Astrocyte (in vitro differentiated cells and primary cell): ENCODE data around the gene PDGFRB. TPM values are rescaled to one million over a fixed set of nuclear protein-coding genes. Genes with fewer than 3 reads are reported as not detected.

Experiments
- DNase-seq: peaks from one replicate; pipeline ENCODE4 v3.0.0-alpha.2; 2010; ENCODE audit warnings: low read depth
- FAIRE-seq: peaks from 2 replicates; lab custom pipeline; 2011; peaks lifted over from hg19 to GRCh38; lab: Jason Lieb, UNC
- H2AFZ ChIP-seq: 2 replicates; pipeline ENCODE4 v1.6.0; 2012; ENCODE audit warnings: low read depth, low read length, inconsistent platforms
- H3K27ac ChIP-seq: 2 replicates; pipeline ENCODE4 v1.5.1; 2011; ENCODE audit warnings: low read depth, low read length, inconsistent platforms
- H3K27me3 ChIP-seq: 2 replicates; pipeline ENCODE4 v1.6.0; 2011; ENCODE audit warnings: low read length, inconsistent platforms; ENCODE audit not compliant: insufficient read depth
- H3K36me3 ChIP-seq: 2 replicates; pipeline ENCODE4 v1.5.1; 2011; ENCODE audit warnings: low read length, inconsistent platforms; ENCODE audit not compliant: insufficient read depth
- H3K4me1 ChIP-seq: 2 replicates; pipeline ENCODE4 v1.5.1; 2011; ENCODE audit warnings: low read length, inconsistent platforms; ENCODE audit not compliant: insufficient read depth
- H3K4me2 ChIP-seq: 2 replicates; pipeline ENCODE4 v1.6.0; 2012; ENCODE audit warnings: low read length, inconsistent platforms
- H3K4me3 ChIP-seq: 2 replicates; pipeline ENCODE4 v1.5.1; 2011; ENCODE audit warnings: low read depth, mild to moderate bottlenecking, low read length, inconsistent platforms; ENCODE audit not compliant: insufficient read depth
- H3K79me2 ChIP-seq: 2 replicates; pipeline ENCODE4 v1.6.0; 2012; ENCODE audit warnings: mild to moderate bottlenecking, low read length, inconsistent platforms; ENCODE audit not compliant: insufficient read depth
- H3K9ac ChIP-seq: 2 replicates; pipeline ENCODE4 v1.6.0; 2012; ENCODE audit warnings: mild to moderate bottlenecking, low read length, inconsistent platforms
- H3K9me3 ChIP-seq: 2 replicates; pipeline ENCODE4 v1.5.1; 2012; ENCODE audit warnings: low read depth, mild to moderate bottlenecking, low read length, inconsistent platforms; ENCODE audit not compliant: insufficient read depth
- H4K20me1 ChIP-seq: 2 replicates; pipeline ENCODE4 v1.6.0; 2012; ENCODE audit warnings: low read length, inconsistent platforms; ENCODE audit not compliant: insufficient read depth
- H3K27ac Mint-ChIP-seq: one replicate; pipeline ENCODE4 v1.8.0; 2021; ENCODE audit warnings: mild to moderate bottlenecking, mixed read lengths; ENCODE audit not compliant: unreplicated experiment
- H3K27me3 Mint-ChIP-seq: one replicate; pipeline ENCODE4 v1.8.0; 2021; ENCODE audit warnings: low read depth, mixed read lengths; ENCODE audit not compliant: unreplicated experiment
- H3K36me3 Mint-ChIP-seq: one replicate; pipeline ENCODE4 v1.8.0; 2021; ENCODE audit warnings: low read depth, mixed read lengths; ENCODE audit not compliant: unreplicated experiment
- H3K4me1 Mint-ChIP-seq: one replicate; pipeline ENCODE4 v1.8.0; 2021; ENCODE audit warnings: low read depth, mixed read lengths; ENCODE audit not compliant: unreplicated experiment
- H3K4me3 Mint-ChIP-seq: one replicate; pipeline ENCODE4 v1.8.0; 2021; ENCODE audit warnings: mild to moderate bottlenecking, moderate library complexity, mixed read lengths; ENCODE audit not compliant: unreplicated experiment
- H3K9me3 Mint-ChIP-seq: one replicate; pipeline ENCODE4 v1.8.0; 2021; ENCODE audit warnings: mild to moderate bottlenecking, mixed read lengths; ENCODE audit not compliant: unreplicated experiment
- EZH2 ChIP-seq: IDR thresholded peaks from 2 replicates; pipeline ENCODE4 v1.6.1; 2012; ENCODE audit warnings: mild to moderate bottlenecking, low read length, inconsistent platforms; ENCODE audit not compliant: insufficient read depth
- total RNA-seq: library from RNA; stranded (reverse); gene quantifications from 2 replicates; pipeline ENCODE4 v1.2.1, GENCODE V29; 2021
- TF ChIP-seq, protein P1 (sequence below): IDR thresholded peaks from 2 replicates; pipeline ENCODE4 v1.5.1; 2011; ENCODE audit warnings: low read depth, mild to moderate bottlenecking, inconsistent platforms, low read length, moderate library complexity; ENCODE audit not compliant: insufficient read depth

The PDGFRB gene
- total RNA-seq, 1 donor from 2014 or later = 78.8 TPM

DNA sequence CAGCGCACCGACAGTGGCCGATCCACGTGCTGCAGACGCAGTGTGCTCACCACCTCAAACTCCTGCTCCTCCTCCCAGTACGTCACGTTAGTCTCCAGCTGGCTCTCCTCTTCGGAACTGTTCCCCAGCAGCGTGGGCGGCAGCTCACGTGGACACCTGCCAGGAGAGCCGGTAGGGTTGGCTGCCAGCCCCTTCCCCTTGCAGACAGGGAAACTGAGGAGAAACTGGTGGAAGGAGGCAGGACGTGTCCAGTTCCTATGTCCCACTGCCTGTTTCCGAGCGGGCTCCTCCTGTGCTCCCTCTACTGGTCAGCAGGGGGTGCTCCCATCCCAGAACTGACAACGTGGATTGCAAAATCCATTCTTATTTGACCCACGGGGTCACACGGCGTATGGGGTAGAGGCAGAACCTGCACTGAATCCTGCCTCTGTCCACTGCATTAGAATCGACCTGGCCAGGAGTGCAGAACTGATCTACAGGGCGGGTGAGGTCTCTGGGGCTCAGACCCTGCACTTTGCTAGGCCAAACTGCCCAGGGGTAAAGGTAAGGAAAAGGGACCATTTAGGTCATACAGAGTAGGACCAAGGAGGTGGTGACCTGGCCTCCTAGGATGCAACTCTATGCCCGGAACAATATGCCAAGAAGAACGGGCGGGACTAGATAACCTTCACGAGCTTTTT lies 25.7 kb downstream of the PDGFRB start:
- no peak overlapping the region for H3K4me3 ChIP-seq
- H3K36me3 ChIP-seq = peaks cover 31% of the 10 kb centered on the region
- H2AFZ ChIP-seq = peak overlapping the region; percentile 27
- TF ChIP-seq EZH2 = no peak
- TF ChIP-seq, protein P1, sequence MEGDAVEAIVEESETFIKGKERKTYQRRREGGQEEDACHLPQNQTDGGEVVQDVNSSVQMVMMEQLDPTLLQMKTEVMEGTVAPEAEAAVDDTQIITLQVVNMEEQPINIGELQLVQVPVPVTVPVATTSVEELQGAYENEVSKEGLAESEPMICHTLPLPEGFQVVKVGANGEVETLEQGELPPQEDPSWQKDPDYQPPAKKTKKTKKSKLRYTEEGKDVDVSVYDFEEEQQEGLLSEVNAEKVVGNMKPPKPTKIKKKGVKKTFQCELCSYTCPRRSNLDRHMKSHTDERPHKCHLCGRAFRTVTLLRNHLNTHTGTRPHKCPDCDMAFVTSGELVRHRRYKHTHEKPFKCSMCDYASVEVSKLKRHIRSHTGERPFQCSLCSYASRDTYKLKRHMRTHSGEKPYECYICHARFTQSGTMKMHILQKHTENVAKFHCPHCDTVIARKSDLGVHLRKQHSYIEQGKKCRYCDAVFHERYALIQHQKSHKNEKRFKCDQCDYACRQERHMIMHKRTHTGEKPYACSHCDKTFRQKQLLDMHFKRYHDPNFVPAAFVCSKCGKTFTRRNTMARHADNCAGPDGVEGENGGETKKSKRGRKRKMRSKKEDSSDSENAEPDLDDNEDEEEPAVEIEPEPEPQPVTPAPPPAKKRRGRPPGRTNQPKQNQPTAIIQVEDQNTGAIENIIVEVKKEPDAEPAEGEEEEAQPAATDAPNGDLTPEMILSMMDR = peak; percentile 82
- H3K27me3 Mint-ChIP-seq = no peaks in the 10 kb centered on the region
- H3K9ac ChIP-seq = no peak overlapping the region
- no peaks in the 10 kb centered on the region for H3K27me3 ChIP-seq
- no peaks in the 10 kb centered on the region for H3K9me3 ChIP-seq
- H3K27ac ChIP-seq = no peak overlapping the region
- H3K4me2 ChIP-seq = no peak overlapping the region
- peak overlapping the region; percentile 67 for H3K4me3 Mint-ChIP-seq
- peaks cover 51% of the 10 kb centered on the region for H3K36me3 Mint-ChIP-seq
- H3K79me2 ChIP-seq = no peaks in the 10 kb centered on the region
- peak overlapping the region; percentile 87 for H3K27ac Mint-ChIP-seq
- DNase-seq (no peak), FAIRE-seq (no peak)
- H3K4me1 ChIP-seq = peaks cover 4% of the 10 kb centered on the region
- H3K9me3 Mint-ChIP-seq = peaks cover 2% of the 10 kb centered on the region
- peaks cover 9% of the 10 kb centered on the region for H3K4me1 Mint-ChIP-seq
- H4K20me1 ChIP-seq = no peaks in the 10 kb centered on the region

DNA sequence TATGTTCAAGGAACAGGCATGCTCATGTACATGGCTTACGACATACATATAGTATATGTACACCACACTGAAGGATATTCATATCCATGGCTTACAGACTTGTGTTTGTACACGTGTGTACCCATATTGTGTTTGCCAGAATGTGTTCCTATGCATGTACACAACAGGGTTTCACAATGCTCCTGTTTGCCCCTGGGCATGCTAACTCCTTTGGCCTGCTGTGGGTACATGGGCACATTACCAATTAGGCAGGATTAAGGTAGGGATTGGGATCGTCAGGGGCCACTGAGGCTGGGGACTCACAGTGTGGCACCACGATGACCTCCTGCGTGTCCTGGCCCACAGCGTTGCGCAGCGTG lies 26.2 kb downstream of the PDGFRB start:
- no peaks in the 10 kb centered on the region for H3K79me2 ChIP-seq
- no peaks in the 10 kb centered on the region for H3K27me3 Mint-ChIP-seq
- H3K4me1 Mint-ChIP-seq = peaks cover 9% of the 10 kb centered on the region
- H3K4me3 ChIP-seq = no peak overlapping the region
- H3K27me3 ChIP-seq = no peaks in the 10 kb centered on the region
- peaks cover 4% of the 10 kb centered on the region for H3K4me1 ChIP-seq
- FAIRE-seq = no peak
- H3K27ac Mint-ChIP-seq = no peak overlapping the region
- peaks cover 47% of the 10 kb centered on the region for H3K36me3 Mint-ChIP-seq
- H3K27ac ChIP-seq = no peak overlapping the region
- no peak for DNase-seq
- no peaks in the 10 kb centered on the region for H4K20me1 ChIP-seq
- H3K9me3 Mint-ChIP-seq = peaks cover 2% of the 10 kb centered on the region
- H3K4me2 ChIP-seq = no peak overlapping the region
- H3K9ac ChIP-seq = no peak overlapping the region
- peaks cover 29% of the 10 kb centered on the region for H3K36me3 ChIP-seq
- no peaks in the 10 kb centered on the region for H3K9me3 ChIP-seq
- peak overlapping the region; percentile 27 for H2AFZ ChIP-seq
- no peak overlapping the region for H3K4me3 Mint-ChIP-seq
- TF ChIP-seq, protein P1 = no peak

GRCh38 chr5:150126921-150127265 lies 28.8 kb downstream of the PDGFRB start:
- Mint-ChIP-seq H3K9me3 (peaks cover 2% of the 10 kb centered on the region), H3K4me3 (no peak overlapping the region), H3K27ac (no peak overlapping the region), H3K27me3 (no peaks in the 10 kb centered on the region), H3K36me3 (peaks cover 52% of the 10 kb centered on the region), H3K4me1 (peaks cover 9% of the 10 kb centered on the region)
- H3K27ac ChIP-seq = no peak overlapping the region
- no peak overlapping the region for H2AFZ ChIP-seq
- H3K27me3 ChIP-seq = no peaks in the 10 kb centered on the region
- H3K4me2 ChIP-seq = no peak overlapping the region
- H3K36me3 ChIP-seq = peaks cover 40% of the 10 kb centered on the region
- no peaks in the 10 kb centered on the region for H3K79me2 ChIP-seq
- H4K20me1 ChIP-seq = no peaks in the 10 kb centered on the region
- no peak overlapping the region for H3K9ac ChIP-seq
- no peak for DNase-seq
- H3K4me3 ChIP-seq = no peak overlapping the region
- H3K9me3 ChIP-seq = no peaks in the 10 kb centered on the region
- H3K4me1 ChIP-seq = peaks cover 4% of the 10 kb centered on the region
- FAIRE-seq = no peak
- TF ChIP-seq EZH2 = no peak
- TF ChIP-seq, protein P1 = no peak
